H9 (cell line): ENCODE data around the gene IL3. TPM values are rescaled to one million over a fixed set of nuclear protein-coding genes. Genes with fewer than 3 reads are reported as not detected.
A peak's percentile ranks its signal among the peaks of the same experiment; 100 is the strongest.

Experiments used
- DNase-seq: peaks from one replicate; pipeline ENCODE4 v3.0.0-alpha.2; 2017
- H2AFZ ChIP-seq: one replicate; pipeline ENCODE4 v1.6.1; 2013; ENCODE audit warnings: mild to moderate bottlenecking, low read length, control low read depth, moderate library complexity
- H2AK5ac ChIP-seq: 2 replicates; pipeline ENCODE4 v1.6.1; 2013; ENCODE audit warnings: low read length, control low read depth, mixed read lengths; ENCODE audit not compliant: insufficient read length
- H2BK120ac ChIP-seq: one replicate; pipeline ENCODE4 v1.6.1; 2013; ENCODE audit warnings: low read depth, mild to moderate bottlenecking, low read length, control low read depth, inconsistent platforms; ENCODE audit not compliant: poor library complexity, severe bottlenecking
- H2BK12ac ChIP-seq: 2 replicates; pipeline ENCODE4 v1.6.1; 2013; ENCODE audit warnings: low read length, control low read depth, mixed read lengths, low read depth; ENCODE audit not compliant: insufficient read length
- H2BK15ac ChIP-seq: 2 replicates; pipeline ENCODE4 v1.6.1; 2013; ENCODE audit warnings: low read depth, low read length, control low read depth
- H2BK20ac ChIP-seq: one replicate; pipeline ENCODE4 v1.6.1; 2013; ENCODE audit warnings: low read depth, mild to moderate bottlenecking, low read length, control low read depth, inconsistent platforms; ENCODE audit not compliant: poor library complexity, severe bottlenecking
- H2BK5ac ChIP-seq: 2 replicates; pipeline ENCODE4 v1.6.1; 2013; ENCODE audit warnings: low read length, control low read depth, mixed read lengths; ENCODE audit not compliant: insufficient read length
- H3K14ac ChIP-seq: 2 replicates; pipeline ENCODE4 v1.6.1; 2013; ENCODE audit warnings: low read length, control low read depth; ENCODE audit not compliant: insufficient read depth
- H3K18ac ChIP-seq: 2 replicates; pipeline ENCODE4 v1.6.1; 2013; ENCODE audit warnings: low read depth, mild to moderate bottlenecking, mixed read lengths, low read length, control low read depth; ENCODE audit not compliant: insufficient read length
- H3K23ac ChIP-seq: 2 replicates; pipeline ENCODE4 v1.6.1; 2013; ENCODE audit warnings: low read length, control low read depth, mixed read lengths, low read depth; ENCODE audit not compliant: insufficient read length
- H3K23me2 ChIP-seq: 2 replicates; pipeline ENCODE4 v1.6.1; 2013; ENCODE audit warnings: low read depth, mild to moderate bottlenecking, mixed read lengths, low read length, control low read depth; ENCODE audit not compliant: insufficient read length, poor library complexity, severe bottlenecking
- H3K27ac ChIP-seq: 2 replicates; pipeline ENCODE4 v1.5.1; 2013; ENCODE audit warnings: low read length, control low read depth, mixed read lengths, low read depth; ENCODE audit not compliant: insufficient read length
- H3K27me3 ChIP-seq: 2 replicates; pipeline ENCODE4 v1.6.1; 2013; ENCODE audit warnings: low read length, control low read depth, inconsistent platforms; ENCODE audit not compliant: insufficient read depth
- H3K4ac ChIP-seq: 2 replicates; pipeline ENCODE4 v1.6.1; 2013; ENCODE audit warnings: low read depth, mild to moderate bottlenecking, control low read depth, inconsistent platforms, low read length, moderate library complexity
- H3K4me1 ChIP-seq: 2 replicates; pipeline ENCODE4 v1.6.1; 2013; ENCODE audit warnings: low read length, control low read depth, inconsistent platforms; ENCODE audit not compliant: insufficient read depth
- H3K4me2 ChIP-seq: 2 replicates; pipeline ENCODE4 v1.6.1; 2013; ENCODE audit warnings: low read length, control low read depth, mixed read lengths; ENCODE audit not compliant: insufficient read length, insufficient read depth
- H3K56ac ChIP-seq: 2 replicates; pipeline ENCODE4 v1.6.1; 2013; ENCODE audit warnings: low read depth, mild to moderate bottlenecking, mixed read lengths, low read length, control low read depth; ENCODE audit not compliant: insufficient read length
- H3K79me1 ChIP-seq: 2 replicates; pipeline ENCODE4 v1.6.1; 2013; ENCODE audit warnings: low read depth, mild to moderate bottlenecking, moderate library complexity, low read length, control low read depth, inconsistent platforms; ENCODE audit not compliant: insufficient read depth, poor library complexity, severe bottlenecking
- H3K79me2 ChIP-seq: 2 replicates; pipeline ENCODE4 v1.6.1; 2013; ENCODE audit warnings: low read length, control low read depth, inconsistent platforms; ENCODE audit not compliant: insufficient read depth
- H3K9ac ChIP-seq: 2 replicates; pipeline ENCODE4 v1.6.1; 2013; ENCODE audit warnings: low read length, control low read depth, mixed read lengths; ENCODE audit not compliant: insufficient read length; ENCODE audit errors: extremely low read depth
- H3K9me3 ChIP-seq: one replicate; pipeline ENCODE4 v1.6.1; 2013; ENCODE audit warnings: low read depth, low read length, inconsistent platforms; ENCODE audit not compliant: control insufficient read depth
- H3T11ph ChIP-seq: one replicate; pipeline ENCODE4 v1.6.1; 2013; ENCODE audit warnings: mild to moderate bottlenecking, low read length, control low read depth, inconsistent platforms
- H4K20me1 ChIP-seq: one replicate; pipeline ENCODE4 v1.6.1; 2013; ENCODE audit not compliant: control insufficient read depth, insufficient read length, insufficient read depth
- H4K5ac ChIP-seq: 2 replicates; pipeline ENCODE4 v1.6.1; 2013; ENCODE audit warnings: low read depth, mild to moderate bottlenecking, mixed read lengths, low read length, control low read depth; ENCODE audit not compliant: insufficient read length
- H4K8ac ChIP-seq: replicated peaks from 2 replicates; pipeline ENCODE4 v1.6.1; 2013; ENCODE audit warnings: low read length, control low read depth, mixed read lengths, low read depth; ENCODE audit not compliant: insufficient read length
- H4K91ac ChIP-seq: 2 replicates; pipeline ENCODE4 v1.6.1; 2013; ENCODE audit warnings: low read depth, mild to moderate bottlenecking, moderate library complexity, mixed read lengths, low read length, control low read depth; ENCODE audit not compliant: insufficient read length
- H3K27ac Mint-ChIP-seq, 3 experiments: 2 replicates in 2 of 3; 3 replicates in 1 of 3; pipeline ENCODE4 v1.8.0; 2020 to 2021; ENCODE audit warnings: mixed read lengths in 3 of 3, mild to moderate bottlenecking in 1 of 3, moderate library complexity in 1 of 3
- H3K27me3 Mint-ChIP-seq: 2 replicates; pipeline ENCODE4 v1.8.0; 2021; ENCODE audit warnings: low read depth, mild to moderate bottlenecking, moderate library complexity, mixed read lengths
- H3K36me3 Mint-ChIP-seq, 3 experiments: 2 replicates in 2 of 3; 3 replicates in 1 of 3; pipeline ENCODE4 v1.8.0; 2020 to 2021; ENCODE audit warnings: low read depth in 3 of 3, mixed read lengths in 3 of 3; ENCODE audit not compliant: insufficient read depth in 1 of 3
- H3K4me1 Mint-ChIP-seq, 2 experiments: 2 replicates each; pipeline ENCODE4 v1.8.0; 2020; ENCODE audit warnings: mixed read lengths in 2 of 2
- H3K4me3 Mint-ChIP-seq, 2 experiments: 2 replicates in 1 of 2; 3 replicates in 1 of 2; pipeline ENCODE4 v1.8.0; 2020 to 2021; ENCODE audit warnings: mild to moderate bottlenecking in 2 of 2, mixed read lengths in 2 of 2, moderate library complexity in 1 of 2
- H3K9me3 Mint-ChIP-seq, 2 experiments: 2 replicates in 1 of 2; 3 replicates in 1 of 2; pipeline ENCODE4 v1.8.0; 2020; ENCODE audit warnings: mild to moderate bottlenecking in 2 of 2, mixed read lengths in 2 of 2, moderate library complexity in 1 of 2
- CTCF ChIP-seq: fragments of 200-600 bp; sonication (generic); conservative IDR thresholded peaks from 3 replicates; pipeline ENCODE4 v1.8.0; 2021; ENCODE audit warnings: antibody characterized with exemption, mild to moderate bottlenecking
- WGBS: extraction: QIAGEN DNeasy Blood & Tissue Kit; methylation state at CpG from one replicate; pipeline ENCODE4 v1.1.7; 2013; ENCODE audit warnings: missing lambda C conversion rate, low lambda C conversion rate, mixed read lengths; ENCODE audit not compliant: insufficient read length; ENCODE audit errors: extremely low coverage; 5-methylcytosine and 5-hydroxymethylcytosine counted together
- total RNA-seq: library from RNA; stranded (reverse); gene quantifications from 2 replicates; pipeline ENCODE4 v1.2.1, GENCODE V29; 2021

The IL3 gene
- total RNA-seq, 1 experiment from 2014 or later, result not detected

GRCh38 chr5:132050661-132051552 is 9.5 kb upstream of the IL3 start:
- Histone ChIP-seq H3K4ac (no peak overlapping the region), H2AFZ (no peak overlapping the region), H3K27me3 (no peaks in the 10 kb centered on the region), H2BK12ac (no peak overlapping the region), H4K8ac (no peak overlapping the region), H3K23me2 (no peaks in the 10 kb centered on the region), H4K5ac (no peak overlapping the region), H3K9ac (no peak overlapping the region), H2BK20ac (no peak overlapping the region), H2BK120ac (no peak overlapping the region), H2BK15ac (no peak overlapping the region), H3K56ac (no peak overlapping the region), H3K14ac (no peak overlapping the region), H2BK5ac (no peak overlapping the region), H3K18ac (no peak overlapping the region), H2AK5ac (no peak overlapping the region), H3K4me1 (no peaks in the 10 kb centered on the region; the same call in 1 of the 2 replicates), H3K9me3 (no peaks in the 10 kb centered on the region), H3T11ph (no peak overlapping the region), H3K23ac (no peak overlapping the region), H3K79me2 (no peaks in the 10 kb centered on the region), H3K4me2 (no peak overlapping the region), H3K79me1 (no peaks in the 10 kb centered on the region), H4K91ac (no peak overlapping the region), H3K27ac (no peak overlapping the region), H4K20me1 (no peaks in the 10 kb centered on the region)
- H3K4me3 Mint-ChIP-seq, result no peak overlapping the region
- H3K36me3 Mint-ChIP-seq, result no peaks in the 10 kb centered on the region
- no CpG with 5 or more reads among the region's 9 CpGs for WGBS
- peak overlapping the region in 1 of 3 experiments; percentile 39; a peak in 2 of 7 replicates for H3K27ac Mint-ChIP-seq
- TF ChIP-seq CTCF, result no peak
- peak; percentile 15 for DNase-seq
- H3K4me1 Mint-ChIP-seq, result peaks cover 10 to 14% of the 10 kb centered on the region in 2 experiments
- H3K27me3 Mint-ChIP-seq, result peaks cover 3% of the 10 kb centered on the region
- H3K9me3 Mint-ChIP-seq, result no peaks in the 10 kb centered on the region
